Ectodermal cell (in vitro differentiated cells): Measurements from ENCODE around the gene FSIP1.
A peak's percentile ranks its signal among the peaks of the same experiment; 100 is the strongest.

Experiments used
- H3K27ac ChIP-seq: 2 replicates; pipeline ENCODE4 v1.7.0; 2013; ENCODE audit warnings: mild to moderate bottlenecking, low read depth, low read length; ENCODE audit not compliant: insufficient read depth, poor library complexity, severe bottlenecking
- H3K27me3 ChIP-seq: 2 replicates; pipeline ENCODE4 v1.7.0; 2013; ENCODE audit warnings: mild to moderate bottlenecking, low read length; ENCODE audit not compliant: insufficient read depth, control insufficient read depth, poor library complexity, severe bottlenecking
- H3K36me3 ChIP-seq: one replicate; pipeline ENCODE4 v1.7.0; 2013; ENCODE audit warnings: low read length; ENCODE audit not compliant: control insufficient read depth, insufficient read depth
- H3K4me1 ChIP-seq: one replicate; pipeline ENCODE4 v1.7.0; 2013; ENCODE audit warnings: low read length; ENCODE audit not compliant: control insufficient read depth, insufficient read depth
- H3K4me3 ChIP-seq: 2 replicates; pipeline ENCODE4 v1.7.0; 2013; ENCODE audit warnings: low read depth, low read length, control low read depth; ENCODE audit not compliant: insufficient read depth
- H3K9me3 ChIP-seq: 2 replicates; pipeline ENCODE4 v1.7.0; 2013; ENCODE audit warnings: mild to moderate bottlenecking, low read length, moderate library complexity; ENCODE audit not compliant: control insufficient read depth
- WGBS, 2 experiments: methylation state at CpG; one replicate each; pipeline ENCODE4 v1.1.7; 2013; ENCODE audit warnings: missing lambda C conversion rate in 2 of 2; 5-methylcytosine and 5-hydroxymethylcytosine counted together

Gene FSIP1

DNA sequence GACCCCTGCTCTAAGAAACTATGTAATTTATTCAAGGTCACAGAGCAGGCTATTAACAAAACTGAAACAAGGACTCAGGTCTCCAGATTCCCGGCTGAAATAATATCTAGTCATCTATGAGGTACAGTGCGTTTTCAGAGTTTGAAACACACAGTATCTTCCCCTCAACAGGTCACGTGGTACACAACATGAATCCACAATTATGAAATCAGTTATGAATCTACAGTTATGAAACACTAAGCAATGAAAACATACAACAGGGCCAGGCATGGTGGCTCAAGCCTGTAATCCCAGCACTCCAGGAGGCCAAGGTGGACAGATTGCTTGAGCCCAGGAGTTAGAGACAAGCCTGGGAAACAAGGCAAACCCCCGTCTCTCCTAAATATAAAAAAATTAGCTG is 72.7 kb downstream of the FSIP1 start:
- WGBS, 2 experiments = 88 to 94% methylated on average over 4 of the region's 4 CpGs
- H3K4me1 ChIP-seq = no peaks in the 10 kb centered on the region
- no peaks in the 10 kb centered on the region for H3K36me3 ChIP-seq
- no peaks in the 10 kb centered on the region for H3K27me3 ChIP-seq
- H3K27ac ChIP-seq = no peak overlapping the region
- no peaks in the 10 kb centered on the region for H3K9me3 ChIP-seq
- H3K4me3 ChIP-seq = no peak overlapping the region

DNA sequence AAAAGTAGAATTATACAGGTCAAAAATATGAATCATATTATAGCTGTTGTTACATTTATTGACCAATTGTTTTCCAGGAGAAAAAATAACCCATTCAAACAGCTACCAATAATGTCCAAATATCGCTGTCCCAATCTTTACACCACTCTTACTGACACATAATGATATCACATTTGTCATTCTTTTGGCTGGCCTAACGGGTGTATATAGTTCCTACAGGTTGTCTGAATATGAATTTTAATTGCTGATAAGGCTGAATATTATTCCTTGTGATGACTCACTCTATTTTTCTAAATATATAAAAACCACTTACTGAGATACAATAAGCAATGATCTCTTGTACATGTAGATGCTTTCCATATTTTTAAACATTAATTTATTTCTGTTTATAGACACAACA is 76.4 kb downstream of the FSIP1 start:
- Histone ChIP-seq H3K4me3 (no peak overlapping the region), H3K9me3 (no peaks in the 10 kb centered on the region), H3K4me1 (no peaks in the 10 kb centered on the region), H3K36me3 (no peaks in the 10 kb centered on the region), H3K27ac (no peak overlapping the region), H3K27me3 (no peaks in the 10 kb centered on the region)
- WGBS, 2 experiments = 94 to 100% methylated on average over 1 of the region's 2 CpGs

DNA sequence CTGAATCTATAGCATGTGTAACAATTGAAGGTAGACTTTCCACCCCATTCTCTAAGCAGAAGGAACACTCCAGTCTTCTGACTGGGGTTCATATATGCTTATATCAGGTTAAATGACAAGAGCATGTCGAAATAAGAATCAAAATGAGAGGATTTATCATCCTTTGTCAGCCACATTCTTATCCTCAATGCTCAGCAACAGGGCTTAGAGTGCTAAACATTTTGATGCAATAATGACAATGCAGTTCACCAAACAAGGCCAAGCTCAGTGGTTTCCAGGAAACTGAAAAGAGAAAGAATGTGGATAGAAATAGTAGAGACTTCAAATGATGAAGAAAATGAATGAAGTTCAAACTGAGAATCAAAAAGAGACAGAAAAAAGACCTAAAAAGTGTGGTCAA is 78.0 kb downstream of the FSIP1 start:
- 58 to 88% methylated on average over 1 of the region's 1 CpG for WGBS, 2 experiments
- Histone ChIP-seq H3K9me3 (no peaks in the 10 kb centered on the region), H3K27me3 (no peaks in the 10 kb centered on the region), H3K27ac (peak overlapping the region; percentile 41), H3K4me1 (no peaks in the 10 kb centered on the region), H3K4me3 (no peak overlapping the region), H3K36me3 (no peaks in the 10 kb centered on the region)

DNA sequence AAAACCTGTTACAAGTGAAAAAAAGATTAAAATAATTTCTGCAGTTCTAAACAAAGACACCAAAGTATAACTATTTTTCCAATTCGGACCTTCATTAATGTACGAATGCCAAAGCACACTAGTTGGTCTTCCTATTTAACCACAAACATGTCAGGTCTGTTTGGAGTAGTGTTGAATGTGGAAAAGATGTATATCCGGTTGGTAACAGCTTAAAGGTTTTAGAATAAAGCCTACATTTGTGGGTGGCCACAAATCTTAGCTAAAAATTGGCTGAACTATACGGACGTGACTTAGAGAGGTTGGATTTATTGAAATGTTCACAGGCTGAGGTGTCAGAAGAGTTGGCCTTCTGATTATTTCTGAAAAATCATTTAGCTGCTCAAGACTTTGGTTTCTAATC is 78.4 kb downstream of the FSIP1 start:
- Histone ChIP-seq H3K27ac (peak overlapping the region; percentile 41), H3K9me3 (no peaks in the 10 kb centered on the region)
- 86 to 97% methylated on average over 5 of the region's 5 CpGs for WGBS, 2 experiments

DNA sequence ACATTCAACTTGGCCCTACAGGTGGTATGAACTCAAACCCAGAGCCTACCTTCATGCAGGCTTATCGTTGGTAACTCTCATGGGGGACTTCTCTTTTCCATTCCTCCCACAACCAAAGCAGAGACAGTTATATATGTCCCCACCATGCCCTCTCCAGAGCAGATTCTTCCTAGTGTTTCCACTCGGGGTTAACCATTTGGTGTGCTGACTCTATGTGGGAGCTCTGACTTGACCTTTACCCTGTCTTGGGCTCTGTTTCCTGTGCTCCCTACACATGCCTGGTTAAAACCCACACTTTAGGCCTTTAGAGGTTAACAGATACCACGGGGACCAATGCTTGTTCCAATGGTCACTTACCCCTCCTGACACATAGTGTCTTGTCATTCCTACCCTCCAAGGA is 80.7 kb downstream of the FSIP1 start:
- Histone ChIP-seq H3K4me3 (no peak overlapping the region), H3K4me1 (peaks cover 6% of the 10 kb centered on the region), H3K36me3 (no peaks in the 10 kb centered on the region), H3K9me3 (no peaks in the 10 kb centered on the region), H3K27me3 (no peaks in the 10 kb centered on the region), H3K27ac (no peak overlapping the region)
- 85 to 89% methylated on average over 3 of the region's 3 CpGs for WGBS, 2 experiments

More for the DNA sequence above, 78.4 kb downstream of the FSIP1 start:
- Histone ChIP-seq H3K4me3 (no peak overlapping the region), H3K27me3 (no peaks in the 10 kb centered on the region), H3K4me1 (no peaks in the 10 kb centered on the region), H3K36me3 (no peaks in the 10 kb centered on the region)

DNA sequence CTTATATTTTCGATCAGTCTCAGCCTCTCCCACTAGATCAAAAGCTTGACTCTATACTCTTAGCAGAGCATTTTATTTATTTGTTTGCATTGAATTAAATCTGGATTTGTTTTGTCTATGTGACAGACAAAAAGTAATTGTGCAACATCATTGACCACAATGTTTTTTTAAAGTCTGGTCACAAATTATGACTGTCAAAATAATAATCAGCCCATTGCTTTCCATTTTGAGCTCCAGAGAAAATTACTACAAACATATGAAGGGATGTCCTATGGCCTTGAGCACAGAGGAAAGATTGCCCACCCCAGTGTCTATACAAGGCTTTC is 82.3 kb downstream of the FSIP1 start:
- H3K4me3 ChIP-seq = no peak overlapping the region
- H3K4me1 ChIP-seq = peaks cover 11% of the 10 kb centered on the region
- H3K27ac ChIP-seq = no peak overlapping the region
- H3K36me3 ChIP-seq = no peaks in the 10 kb centered on the region
- WGBS, 2 experiments = 82 to 88% methylated on average over 1 of the region's 1 CpG
- H3K27me3 ChIP-seq = no peaks in the 10 kb centered on the region
- no peaks in the 10 kb centered on the region for H3K9me3 ChIP-seq

DNA sequence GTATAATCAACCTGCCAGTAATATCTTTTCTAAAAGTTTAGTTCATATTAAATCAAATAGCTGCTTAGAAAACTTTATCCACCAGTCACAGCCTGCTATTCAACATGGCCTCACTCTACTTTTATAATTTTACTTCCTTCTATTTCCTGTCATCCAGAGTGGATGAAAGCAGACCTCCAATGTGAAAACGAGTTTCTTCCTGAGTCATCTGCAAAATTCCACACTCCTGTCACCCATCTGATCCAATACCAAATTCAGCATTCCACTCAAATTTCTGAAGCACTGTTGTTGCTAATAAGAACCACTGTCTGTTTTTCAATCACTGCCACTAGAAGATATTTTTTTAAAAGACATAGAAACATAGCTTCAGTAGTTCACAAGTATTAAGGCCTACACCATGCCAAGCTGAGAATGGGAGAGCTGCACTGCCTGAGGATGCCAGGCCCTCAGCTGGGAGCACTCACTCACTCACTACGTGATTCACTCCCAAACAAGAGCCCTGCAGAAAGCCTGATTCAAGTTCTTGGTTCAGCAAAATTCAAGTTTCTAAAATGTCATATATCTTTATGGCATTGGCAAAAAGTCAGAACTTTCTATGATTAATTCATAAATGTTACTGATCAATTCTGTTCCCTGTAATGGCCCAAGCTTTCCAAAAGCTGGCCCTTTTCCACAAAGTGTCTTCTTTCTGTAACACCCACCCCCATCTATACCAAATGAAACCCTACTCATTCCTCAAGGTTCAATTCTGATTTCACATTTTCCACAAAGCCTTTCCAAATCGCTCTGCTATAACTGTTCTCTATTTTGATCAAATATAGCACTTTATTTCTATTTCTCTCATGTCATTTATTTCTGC is 82.9 kb downstream of the FSIP1 start:
- Histone ChIP-seq H3K4me3 (no peak overlapping the region), H3K4me1 (peaks cover 11% of the 10 kb centered on the region), H3K27me3 (no peaks in the 10 kb centered on the region), H3K9me3 (no peaks in the 10 kb centered on the region), H3K36me3 (no peaks in the 10 kb centered on the region), H3K27ac (no peak overlapping the region)
- 81 to 85% methylated on average over 3 of the region's 3 CpGs for WGBS, 2 experiments

DNA sequence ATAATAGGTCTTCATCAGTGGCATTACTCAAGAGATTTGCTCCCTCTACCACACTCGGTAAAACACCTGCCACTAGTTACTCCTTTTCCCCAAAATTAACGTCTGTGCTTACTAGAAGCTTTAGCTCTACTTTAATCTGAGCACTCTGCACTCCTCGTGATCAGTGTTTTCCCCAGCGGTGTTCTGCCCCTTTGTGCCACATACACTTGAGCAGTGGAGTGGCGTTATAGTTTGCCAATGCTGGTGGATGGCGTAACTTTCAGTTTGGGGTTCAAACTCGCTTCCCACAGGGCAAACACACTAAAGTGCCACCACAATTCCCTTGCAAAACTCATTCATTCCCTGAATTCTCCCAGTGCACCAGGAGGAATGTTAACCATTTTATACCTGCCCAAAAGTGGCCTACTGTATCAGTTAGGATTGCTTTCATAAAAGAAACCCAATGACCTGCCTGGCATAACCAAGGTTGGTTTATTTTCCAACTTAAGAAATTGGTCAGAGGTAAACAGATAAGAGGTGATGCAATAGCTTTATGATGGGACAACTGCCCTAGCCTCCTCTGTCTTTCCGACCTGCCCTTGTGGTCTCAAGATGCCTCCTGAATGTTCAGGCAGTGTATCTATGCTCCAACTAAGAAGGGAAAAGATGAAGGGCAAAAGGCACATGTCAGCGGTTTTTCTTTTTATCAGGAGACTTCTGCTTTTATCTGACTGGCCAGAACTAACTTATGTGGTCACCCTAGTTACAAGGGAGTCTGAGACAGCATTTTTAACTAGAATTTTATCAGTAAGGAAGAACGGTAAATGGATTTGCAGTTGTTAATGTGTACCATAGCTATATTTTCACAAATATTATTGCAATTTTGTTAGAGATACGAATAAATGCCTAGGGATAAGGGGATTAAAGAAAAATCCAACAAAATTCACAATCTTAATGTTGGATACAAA is 83.9 kb downstream of the FSIP1 start:
- H3K4me1 ChIP-seq = peaks cover 11% of the 10 kb centered on the region
- H3K27ac ChIP-seq = no peak overlapping the region
- H3K36me3 ChIP-seq = no peaks in the 10 kb centered on the region
- no peaks in the 10 kb centered on the region for H3K9me3 ChIP-seq
- no peaks in the 10 kb centered on the region for H3K27me3 ChIP-seq
- no peak overlapping the region for H3K4me3 ChIP-seq
- WGBS, 2 experiments = 93 to 94% methylated on average over 9 to 10 of the region's 11 CpGs

DNA sequence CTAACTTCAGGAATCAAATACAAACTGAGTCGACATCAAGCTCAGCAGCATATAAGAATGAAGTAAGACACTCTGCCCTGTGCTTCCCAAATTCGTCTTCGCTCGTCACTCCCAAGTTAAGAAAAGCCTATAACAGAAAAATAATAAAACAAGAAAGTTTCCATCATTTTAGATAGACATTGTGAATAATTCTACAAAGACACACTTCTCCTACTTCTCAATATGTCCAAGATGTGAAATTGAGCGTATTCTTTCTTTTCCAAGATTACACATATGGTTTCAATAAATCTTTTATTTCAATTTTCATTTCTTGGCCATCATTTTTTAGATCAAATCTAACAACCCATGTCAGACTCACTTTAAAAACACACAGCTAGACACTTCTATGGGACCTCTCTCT is 85.1 kb downstream of the FSIP1 start:
- H3K9me3 ChIP-seq = no peaks in the 10 kb centered on the region
- no peak overlapping the region for H3K27ac ChIP-seq
- H3K36me3 ChIP-seq = no peaks in the 10 kb centered on the region
- peaks cover 23% of the 10 kb centered on the region for H3K4me1 ChIP-seq
- no peaks in the 10 kb centered on the region for H3K27me3 ChIP-seq
- WGBS, 2 experiments = 94 to 97% methylated on average over 5 of the region's 5 CpGs
- no peak overlapping the region for H3K4me3 ChIP-seq

DNA sequence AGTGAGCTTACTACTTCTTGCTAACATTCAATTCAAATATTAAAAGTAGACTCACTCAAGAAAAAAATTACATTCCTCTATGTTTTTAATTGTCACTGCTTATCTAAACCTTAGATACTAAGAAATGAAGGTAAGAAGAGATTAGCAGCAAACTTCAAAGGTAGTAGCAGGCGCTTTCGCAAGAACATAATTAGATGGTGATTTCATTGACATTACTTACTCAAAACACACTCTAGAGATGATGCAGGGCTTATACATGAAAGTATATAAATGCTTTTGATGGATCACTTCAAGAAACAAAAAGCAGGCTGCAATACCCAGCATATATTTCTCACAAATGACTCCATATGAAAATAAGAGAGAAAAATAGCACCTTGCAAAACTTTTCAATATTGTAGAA is 86.8 kb downstream of the FSIP1 start:
- Histone ChIP-seq H3K27me3 (no peaks in the 10 kb centered on the region), H3K4me1 (peaks cover 38% of the 10 kb centered on the region), H3K36me3 (no peaks in the 10 kb centered on the region), H3K27ac (no peak overlapping the region), H3K4me3 (no peak overlapping the region), H3K9me3 (no peaks in the 10 kb centered on the region)
- WGBS, 2 experiments = no CpG with 5 or more reads among the region's 2 CpGs
